H9 (cell line): ENCODE measurements around the gene DTNBP1. TPM values are rescaled to one million over a fixed set of nuclear protein-coding genes. Genes with fewer than 3 reads are reported as not detected.

Experiments
- DNase-seq: peaks from one replicate; pipeline ENCODE4 v3.0.0-alpha.2; 2017
- H2AFZ ChIP-seq: one replicate; pipeline ENCODE4 v1.6.1; 2013; ENCODE audit warnings: mild to moderate bottlenecking, low read length, control low read depth, moderate library complexity
- H2AK5ac ChIP-seq: 2 replicates; pipeline ENCODE4 v1.6.1; 2013; ENCODE audit warnings: low read length, control low read depth, mixed read lengths; ENCODE audit not compliant: insufficient read length
- H2BK120ac ChIP-seq: one replicate; pipeline ENCODE4 v1.6.1; 2013; ENCODE audit warnings: low read depth, mild to moderate bottlenecking, low read length, control low read depth, inconsistent platforms; ENCODE audit not compliant: poor library complexity, severe bottlenecking
- H2BK12ac ChIP-seq: 2 replicates; pipeline ENCODE4 v1.6.1; 2013; ENCODE audit warnings: low read length, control low read depth, mixed read lengths, low read depth; ENCODE audit not compliant: insufficient read length
- H2BK15ac ChIP-seq: 2 replicates; pipeline ENCODE4 v1.6.1; 2013; ENCODE audit warnings: low read depth, low read length, control low read depth
- H2BK20ac ChIP-seq: one replicate; pipeline ENCODE4 v1.6.1; 2013; ENCODE audit warnings: low read depth, mild to moderate bottlenecking, low read length, control low read depth, inconsistent platforms; ENCODE audit not compliant: poor library complexity, severe bottlenecking
- H2BK5ac ChIP-seq: 2 replicates; pipeline ENCODE4 v1.6.1; 2013; ENCODE audit warnings: low read length, control low read depth, mixed read lengths; ENCODE audit not compliant: insufficient read length
- H3K14ac ChIP-seq: 2 replicates; pipeline ENCODE4 v1.6.1; 2013; ENCODE audit warnings: low read length, control low read depth; ENCODE audit not compliant: insufficient read depth
- H3K18ac ChIP-seq: 2 replicates; pipeline ENCODE4 v1.6.1; 2013; ENCODE audit warnings: low read depth, mild to moderate bottlenecking, mixed read lengths, low read length, control low read depth; ENCODE audit not compliant: insufficient read length
- H3K23ac ChIP-seq: 2 replicates; pipeline ENCODE4 v1.6.1; 2013; ENCODE audit warnings: low read length, control low read depth, mixed read lengths, low read depth; ENCODE audit not compliant: insufficient read length
- H3K23me2 ChIP-seq: 2 replicates; pipeline ENCODE4 v1.6.1; 2013; ENCODE audit warnings: low read depth, mild to moderate bottlenecking, mixed read lengths, low read length, control low read depth; ENCODE audit not compliant: insufficient read length, poor library complexity, severe bottlenecking
- H3K27ac ChIP-seq: 2 replicates; pipeline ENCODE4 v1.5.1; 2013; ENCODE audit warnings: low read length, control low read depth, mixed read lengths, low read depth; ENCODE audit not compliant: insufficient read length
- H3K27me3 ChIP-seq: 2 replicates; pipeline ENCODE4 v1.6.1; 2013; ENCODE audit warnings: low read length, control low read depth, inconsistent platforms; ENCODE audit not compliant: insufficient read depth
- H3K4ac ChIP-seq: 2 replicates; pipeline ENCODE4 v1.6.1; 2013; ENCODE audit warnings: low read depth, mild to moderate bottlenecking, control low read depth, inconsistent platforms, low read length, moderate library complexity
- H3K4me1 ChIP-seq: 2 replicates; pipeline ENCODE4 v1.6.1; 2013; ENCODE audit warnings: low read length, control low read depth, inconsistent platforms; ENCODE audit not compliant: insufficient read depth
- H3K4me2 ChIP-seq: 2 replicates; pipeline ENCODE4 v1.6.1; 2013; ENCODE audit warnings: low read length, control low read depth, mixed read lengths; ENCODE audit not compliant: insufficient read length, insufficient read depth
- H3K56ac ChIP-seq: 2 replicates; pipeline ENCODE4 v1.6.1; 2013; ENCODE audit warnings: low read depth, mild to moderate bottlenecking, mixed read lengths, low read length, control low read depth; ENCODE audit not compliant: insufficient read length
- H3K79me1 ChIP-seq: 2 replicates; pipeline ENCODE4 v1.6.1; 2013; ENCODE audit warnings: low read depth, mild to moderate bottlenecking, moderate library complexity, low read length, control low read depth, inconsistent platforms; ENCODE audit not compliant: insufficient read depth, poor library complexity, severe bottlenecking
- H3K79me2 ChIP-seq: 2 replicates; pipeline ENCODE4 v1.6.1; 2013; ENCODE audit warnings: low read length, control low read depth, inconsistent platforms; ENCODE audit not compliant: insufficient read depth
- H3K9ac ChIP-seq: 2 replicates; pipeline ENCODE4 v1.6.1; 2013; ENCODE audit warnings: low read length, control low read depth, mixed read lengths; ENCODE audit not compliant: insufficient read length; ENCODE audit errors: extremely low read depth
- H3K9me3 ChIP-seq: one replicate; pipeline ENCODE4 v1.6.1; 2013; ENCODE audit warnings: low read depth, low read length, inconsistent platforms; ENCODE audit not compliant: control insufficient read depth
- H3T11ph ChIP-seq: one replicate; pipeline ENCODE4 v1.6.1; 2013; ENCODE audit warnings: mild to moderate bottlenecking, low read length, control low read depth, inconsistent platforms
- H4K20me1 ChIP-seq: one replicate; pipeline ENCODE4 v1.6.1; 2013; ENCODE audit not compliant: control insufficient read depth, insufficient read length, insufficient read depth
- H4K5ac ChIP-seq: 2 replicates; pipeline ENCODE4 v1.6.1; 2013; ENCODE audit warnings: low read depth, mild to moderate bottlenecking, mixed read lengths, low read length, control low read depth; ENCODE audit not compliant: insufficient read length
- H4K8ac ChIP-seq: replicated peaks from 2 replicates; pipeline ENCODE4 v1.6.1; 2013; ENCODE audit warnings: low read length, control low read depth, mixed read lengths, low read depth; ENCODE audit not compliant: insufficient read length
- H4K91ac ChIP-seq: 2 replicates; pipeline ENCODE4 v1.6.1; 2013; ENCODE audit warnings: low read depth, mild to moderate bottlenecking, moderate library complexity, mixed read lengths, low read length, control low read depth; ENCODE audit not compliant: insufficient read length
- H3K27ac Mint-ChIP-seq, 3 experiments: 2 replicates in 2 of 3; 3 replicates in 1 of 3; pipeline ENCODE4 v1.8.0; 2020 to 2021; ENCODE audit warnings: mixed read lengths in 3 of 3, mild to moderate bottlenecking in 1 of 3, moderate library complexity in 1 of 3
- H3K27me3 Mint-ChIP-seq: 2 replicates; pipeline ENCODE4 v1.8.0; 2021; ENCODE audit warnings: low read depth, mild to moderate bottlenecking, moderate library complexity, mixed read lengths
- H3K36me3 Mint-ChIP-seq, 3 experiments: 2 replicates in 2 of 3; 3 replicates in 1 of 3; pipeline ENCODE4 v1.8.0; 2020 to 2021; ENCODE audit warnings: low read depth in 3 of 3, mixed read lengths in 3 of 3; ENCODE audit not compliant: insufficient read depth in 1 of 3
- H3K4me1 Mint-ChIP-seq, 2 experiments: 2 replicates each; pipeline ENCODE4 v1.8.0; 2020; ENCODE audit warnings: mixed read lengths in 2 of 2
- H3K4me3 Mint-ChIP-seq, 2 experiments: 2 replicates in 1 of 2; 3 replicates in 1 of 2; pipeline ENCODE4 v1.8.0; 2020 to 2021; ENCODE audit warnings: mild to moderate bottlenecking in 2 of 2, mixed read lengths in 2 of 2, moderate library complexity in 1 of 2
- H3K9me3 Mint-ChIP-seq, 2 experiments: 2 replicates in 1 of 2; 3 replicates in 1 of 2; pipeline ENCODE4 v1.8.0; 2020; ENCODE audit warnings: mild to moderate bottlenecking in 2 of 2, mixed read lengths in 2 of 2, moderate library complexity in 1 of 2
- CTCF ChIP-seq: fragments of 200-600 bp; sonication (generic); conservative IDR thresholded peaks from 3 replicates; pipeline ENCODE4 v1.8.0; 2021; ENCODE audit warnings: antibody characterized with exemption, mild to moderate bottlenecking
- total RNA-seq: library from RNA; stranded (reverse); gene quantifications from 2 replicates; pipeline ENCODE4 v1.2.1, GENCODE V29; 2021

The DTNBP1 gene
- total RNA-seq, 1 experiment from 2014 or later: 12.9 TPM

GRCh38 chr6:15586503-15586902 lies 76.3 kb downstream of the DTNBP1 start:
- H3K27me3 Mint-ChIP-seq: no peaks in the 10 kb centered on the region
- no peak overlapping the region for H2AK5ac ChIP-seq
- H3K27ac Mint-ChIP-seq: no peak overlapping the region; a peak in 1 of 7 replicates
- H4K5ac ChIP-seq: no peak overlapping the region
- no peak overlapping the region for H2BK20ac ChIP-seq
- no peaks in the 10 kb centered on the region; a peak in 1 of 5 replicates for H3K9me3 Mint-ChIP-seq
- no peaks in the 10 kb centered on the region for H3K36me3 Mint-ChIP-seq
- no peak overlapping the region for H2AFZ ChIP-seq
- no peak overlapping the region for H2BK12ac ChIP-seq
- H3K18ac ChIP-seq: no peak overlapping the region
- H3K9me3 ChIP-seq: no peaks in the 10 kb centered on the region
- H4K91ac ChIP-seq: no peak overlapping the region
- no peaks in the 10 kb centered on the region; the same call in 1 of the 2 replicates for H3K4me1 ChIP-seq
- H3K79me1 ChIP-seq: no peaks in the 10 kb centered on the region
- no peaks in the 10 kb centered on the region for H3K79me2 ChIP-seq
- H3K23ac ChIP-seq: no peak overlapping the region
- H3K4me1 Mint-ChIP-seq: peaks cover 11% of the 10 kb centered on the region in 2 experiments
- H3K4me2 ChIP-seq: no peak overlapping the region
- no peak overlapping the region for H3T11ph ChIP-seq
- no peak for DNase-seq
- no peak overlapping the region for H2BK120ac ChIP-seq
- no peaks in the 10 kb centered on the region for H3K27me3 ChIP-seq
- TF ChIP-seq CTCF: no peak
- no peak overlapping the region for H3K27ac ChIP-seq
- H3K23me2 ChIP-seq: no peaks in the 10 kb centered on the region
- H4K8ac ChIP-seq: no peak overlapping the region
- H3K9ac ChIP-seq: no peak overlapping the region
- H2BK5ac ChIP-seq: no peak overlapping the region
- no peak overlapping the region for H3K14ac ChIP-seq
- no peak overlapping the region for H3K4me3 Mint-ChIP-seq
- H2BK15ac ChIP-seq: no peak overlapping the region
- no peaks in the 10 kb centered on the region for H4K20me1 ChIP-seq
- no peak overlapping the region for H3K4ac ChIP-seq
- no peak overlapping the region for H3K56ac ChIP-seq
